Endothelial cell of hepatic sinusoid (primary cell): Measurements from ENCODE around the gene SRCAP.

Source experiments
- in situ Hi-C: cut with HindIII; loops from 2 replicates; pipeline ENCODE4 v1.10.0; 2017; ENCODE audit warnings: low sequenced_read_pairs

Gene SRCAP

DNA sequence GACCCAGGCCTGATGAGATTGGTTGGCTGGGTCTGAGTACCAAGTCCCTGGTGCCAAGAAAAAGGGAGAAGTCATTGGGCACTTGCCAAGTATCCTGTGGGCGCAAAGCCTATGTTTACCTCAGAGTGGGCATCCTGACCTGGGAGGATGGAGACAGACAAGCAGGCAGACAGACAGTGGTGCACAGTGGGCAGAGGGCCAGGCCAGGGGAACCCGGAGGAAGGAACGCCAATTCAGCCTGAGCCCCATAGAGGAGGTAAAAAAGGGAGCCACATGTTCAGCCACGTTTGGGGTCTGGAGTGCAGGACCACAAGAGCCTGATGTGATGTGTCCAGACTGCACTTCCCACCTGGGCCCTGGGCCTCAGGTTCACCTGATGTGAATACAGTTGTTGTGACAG, 54.6 kb downstream of the SRCAP start:
- in situ Hi-C loops, result no loop called here

DNA sequence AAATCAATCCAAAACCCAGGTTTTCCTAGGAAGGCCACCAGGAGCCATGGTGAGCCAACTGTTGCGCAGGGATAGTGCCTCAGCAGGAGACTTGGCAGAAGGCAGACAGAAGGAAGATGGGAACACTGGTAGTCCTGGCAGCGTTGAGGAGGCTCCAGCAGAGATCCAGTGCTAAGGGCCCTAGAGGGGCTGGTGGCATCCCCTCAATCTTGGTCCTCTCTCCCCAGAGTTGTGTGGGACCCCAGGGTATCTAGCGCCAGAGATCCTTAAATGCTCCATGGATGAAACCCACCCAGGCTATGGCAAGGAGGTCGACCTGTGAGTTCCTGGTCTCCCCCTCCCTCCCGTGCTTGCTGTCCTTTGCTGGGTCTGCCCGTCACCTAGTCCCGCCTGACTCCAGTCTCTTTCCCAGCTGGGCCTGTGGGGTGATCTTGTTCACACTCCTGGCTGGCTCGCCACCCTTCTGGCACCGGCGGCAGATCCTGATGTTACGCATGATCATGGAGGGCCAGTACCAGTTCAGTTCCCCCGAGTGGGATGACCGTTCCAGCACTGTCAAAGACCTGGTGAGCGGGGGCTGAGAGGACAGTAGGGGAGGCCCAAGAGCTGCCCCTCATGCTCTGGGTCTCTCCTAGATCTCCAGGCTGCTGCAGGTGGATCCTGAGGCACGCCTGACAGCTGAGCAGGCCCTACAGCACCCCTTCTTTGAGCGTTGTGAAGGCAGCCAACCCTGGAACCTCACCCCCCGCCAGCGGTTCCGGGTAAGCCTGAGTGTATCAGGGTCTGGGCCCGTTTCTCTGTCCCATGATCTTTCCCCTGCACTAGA, 57.2 kb downstream of the SRCAP start:
- in situ Hi-C loops, result no loop called here

DNA sequence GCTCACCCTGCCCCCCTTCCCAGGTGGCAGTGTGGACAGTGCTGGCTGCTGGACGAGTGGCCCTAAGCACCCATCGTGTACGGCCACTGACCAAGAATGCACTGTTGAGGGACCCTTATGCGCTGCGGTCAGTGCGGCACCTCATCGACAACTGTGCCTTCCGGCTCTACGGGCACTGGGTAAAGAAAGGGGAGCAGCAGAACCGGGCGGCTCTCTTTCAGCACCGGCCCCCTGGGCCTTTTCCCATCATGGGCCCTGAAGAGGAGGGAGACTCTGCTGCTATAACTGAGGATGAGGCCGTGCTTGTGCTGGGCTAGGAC, 57.8 kb downstream of the SRCAP start:
- in situ Hi-C loops, result no loop called here

DNA sequence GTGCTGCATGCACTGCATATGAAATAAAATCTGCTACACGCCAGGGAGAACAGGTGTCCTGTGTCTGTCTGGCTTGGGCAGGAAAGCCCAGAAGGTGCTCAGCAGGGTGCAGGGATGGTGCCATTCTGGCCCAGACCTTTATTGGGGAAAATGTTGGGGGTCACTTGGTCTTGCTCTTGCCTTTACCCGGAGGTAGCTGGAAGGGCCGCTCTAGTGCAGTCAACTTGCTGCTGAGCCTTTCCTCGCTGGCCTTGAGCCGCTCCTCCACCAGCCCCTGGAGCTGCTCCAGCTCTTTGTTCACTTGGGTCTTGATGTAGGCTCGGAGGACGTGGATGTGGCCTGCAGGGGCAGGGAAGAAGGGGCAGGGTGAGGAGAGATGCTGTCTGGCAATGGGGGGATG, 58.3 kb downstream of the SRCAP start:
- in situ Hi-C loops, result no loop called here

DNA sequence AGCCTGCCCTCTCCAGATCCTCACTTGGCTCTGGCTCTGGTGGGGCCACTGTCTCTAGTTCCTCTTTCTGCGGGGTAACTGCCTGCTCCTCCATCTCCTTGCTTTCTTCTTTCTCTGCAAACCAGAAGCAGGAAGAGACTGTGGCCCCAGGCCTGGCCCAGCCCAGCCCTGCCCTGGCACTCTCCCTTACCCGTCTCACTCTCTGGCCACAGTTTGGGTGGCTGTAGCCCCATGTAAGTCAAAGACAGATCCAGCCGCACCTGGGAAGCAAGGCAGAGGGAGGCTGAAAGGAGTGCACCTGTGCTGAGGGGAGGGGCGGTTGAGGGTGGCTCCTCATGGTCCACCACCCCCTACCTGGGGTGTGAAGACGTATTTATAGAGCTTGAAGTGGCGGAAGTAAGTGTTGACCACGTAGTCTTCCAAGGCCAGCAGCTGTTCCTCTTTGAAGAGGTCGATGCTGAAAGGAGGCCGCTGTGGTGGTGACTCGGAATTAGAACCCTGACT, 60.1 kb downstream of the SRCAP start:
- in situ Hi-C loops, result no loop called here

DNA sequence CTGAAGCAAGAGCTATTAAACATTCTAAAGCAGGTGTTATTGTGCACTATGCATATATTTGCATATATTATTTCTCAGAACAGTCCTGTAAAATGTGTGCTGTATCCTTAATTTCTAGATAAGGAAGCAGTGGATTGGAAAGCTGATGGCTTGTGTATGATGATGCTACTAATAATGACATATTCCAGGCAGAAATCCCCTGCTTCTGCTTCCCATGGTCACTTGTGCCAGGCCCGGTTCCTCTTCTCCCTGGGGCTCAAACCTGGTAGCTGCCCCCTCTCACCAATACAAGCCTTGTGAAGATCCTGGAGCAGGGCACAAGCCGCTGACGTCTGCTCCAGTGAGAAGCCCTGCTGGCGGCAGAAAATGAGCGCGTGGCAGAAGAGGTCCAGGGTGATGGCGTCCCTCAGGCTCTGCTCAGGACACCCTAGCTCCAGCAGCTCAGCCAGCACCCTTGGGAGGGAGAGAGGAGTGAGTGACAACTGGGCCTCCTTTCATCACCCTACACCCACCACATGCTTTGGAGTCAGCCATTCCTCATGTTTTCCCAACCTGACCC, 61.1 kb downstream of the SRCAP start:
- in situ Hi-C loops, result no loop called here

DNA sequence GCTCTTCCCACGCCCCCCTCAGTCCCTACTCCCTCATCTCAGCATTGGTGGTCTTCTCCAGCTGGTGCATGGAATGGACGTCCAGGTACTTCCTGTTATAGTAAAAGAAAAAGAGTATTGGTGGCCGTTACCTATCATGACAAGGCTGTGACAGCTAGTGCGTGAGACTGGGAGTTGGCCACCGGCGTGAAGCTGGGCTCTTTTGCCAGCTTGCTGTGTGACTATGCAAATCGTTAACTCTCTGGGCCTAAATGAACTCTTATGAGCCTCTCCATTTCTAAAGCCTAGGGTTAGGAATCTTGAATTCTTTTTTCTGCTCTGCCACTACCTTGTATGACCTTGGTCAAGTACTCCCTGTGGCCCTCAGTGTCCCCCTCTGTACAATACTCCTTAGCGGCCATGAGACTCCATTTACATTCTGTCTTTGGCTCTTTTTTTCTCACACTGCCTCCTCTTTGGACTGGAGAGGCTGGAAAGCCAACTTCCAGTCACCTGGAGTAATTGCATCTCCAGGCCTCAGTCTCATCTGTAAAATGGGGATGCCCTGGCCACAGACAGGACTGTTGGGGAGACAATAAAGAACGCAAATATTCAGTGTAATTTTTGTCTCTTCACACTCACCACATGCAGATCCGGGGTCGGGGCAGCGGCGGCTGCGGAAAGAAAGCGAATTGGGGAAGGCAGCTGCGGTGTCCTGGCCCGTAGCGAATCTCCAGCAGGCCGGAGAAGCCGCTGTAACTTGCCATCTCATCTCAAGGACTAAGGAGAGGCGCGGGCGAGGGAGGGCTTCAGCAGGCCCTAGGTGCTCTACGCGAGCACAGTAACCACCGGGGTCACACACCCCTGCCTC, 61.8 kb downstream of the SRCAP start:
- in situ Hi-C loops, result no loop called here

DNA sequence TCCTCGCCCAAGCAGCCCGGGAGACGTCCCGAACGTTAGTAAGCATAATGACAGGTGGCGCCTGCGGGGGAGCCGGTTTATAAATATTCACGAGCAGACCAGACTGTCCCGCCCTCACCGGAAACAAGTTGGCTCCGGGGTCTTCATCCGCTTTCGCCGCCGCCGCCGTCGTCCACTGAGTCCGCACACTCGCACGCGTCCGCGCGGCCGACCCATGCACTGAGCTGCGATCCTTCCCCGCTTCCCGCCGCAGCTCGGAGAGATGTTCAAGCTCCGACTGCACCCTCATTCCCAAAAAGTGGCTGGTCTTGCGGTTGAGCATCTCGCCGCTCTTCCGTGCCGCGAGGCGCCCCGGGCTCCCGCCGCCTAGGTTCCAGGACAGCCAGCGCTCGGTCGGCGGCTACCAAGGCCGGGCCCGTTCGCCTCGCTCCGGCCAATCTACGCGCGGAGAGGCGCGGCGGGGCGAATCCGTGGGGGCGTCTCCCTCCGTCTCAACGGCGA, 62.5 kb downstream of the SRCAP start:
- in situ Hi-C loops, result no loop called here

DNA sequence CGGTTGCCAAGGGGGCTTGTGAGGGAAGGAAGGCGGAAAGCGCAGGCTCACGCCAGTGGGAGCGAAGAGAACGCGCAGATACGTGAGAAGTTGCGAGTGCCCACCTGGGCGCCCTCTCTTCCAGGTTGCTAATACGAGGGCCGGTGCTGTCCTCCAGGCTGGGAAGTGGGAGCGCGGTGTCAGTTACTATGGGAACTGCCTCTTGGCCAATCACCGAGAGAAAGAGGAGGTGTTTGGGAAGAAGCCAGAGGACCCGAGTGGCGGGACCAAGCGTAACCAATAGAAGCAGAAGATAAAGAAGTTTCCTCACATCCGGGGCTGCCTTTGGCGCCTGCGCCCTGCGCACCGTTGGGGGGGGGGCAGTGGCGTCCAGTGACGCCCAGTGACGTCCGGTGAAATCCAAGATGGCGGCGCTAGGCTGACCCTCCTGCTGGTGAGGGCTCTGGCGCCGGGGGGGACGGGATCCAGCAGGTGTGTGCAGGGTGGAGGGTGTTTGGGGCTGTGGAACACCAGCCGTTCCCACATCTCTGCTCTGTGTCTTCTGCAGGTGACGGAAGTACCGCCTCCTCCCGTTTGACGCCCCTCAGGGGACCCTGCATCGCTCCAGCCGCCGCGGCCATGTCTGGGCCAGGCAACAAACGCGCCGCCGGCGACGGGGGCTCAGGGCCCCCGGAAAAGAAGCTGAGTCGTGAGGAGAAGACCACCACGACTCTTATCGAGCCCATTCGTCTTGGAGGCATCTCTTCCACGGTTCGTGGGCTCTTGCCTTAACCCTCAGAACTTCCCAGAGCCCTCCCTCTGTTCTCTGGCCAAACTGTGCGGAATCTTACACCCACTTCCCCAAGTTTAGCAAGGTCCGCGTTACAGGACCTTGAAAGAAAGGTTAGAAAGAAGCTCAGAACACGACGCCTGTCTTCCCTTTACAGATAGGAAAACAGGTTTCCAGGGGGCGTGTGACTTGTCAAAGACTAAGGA, 63.2 kb downstream of the SRCAP start, which contains the start of the genes CFAP119 and RNF40:
Gene CFAP119 (minus strand): TSS at position 135 of the 975 bp plus-strand sequence. CDS start 314 bp downstream, outside the sequence.
Gene RNF40 (plus strand): TSS at position 395 of the 975 bp plus-strand sequence. CDS start 224 bp downstream, at position 619.
- in situ Hi-C loops, result no loop called here

DNA sequence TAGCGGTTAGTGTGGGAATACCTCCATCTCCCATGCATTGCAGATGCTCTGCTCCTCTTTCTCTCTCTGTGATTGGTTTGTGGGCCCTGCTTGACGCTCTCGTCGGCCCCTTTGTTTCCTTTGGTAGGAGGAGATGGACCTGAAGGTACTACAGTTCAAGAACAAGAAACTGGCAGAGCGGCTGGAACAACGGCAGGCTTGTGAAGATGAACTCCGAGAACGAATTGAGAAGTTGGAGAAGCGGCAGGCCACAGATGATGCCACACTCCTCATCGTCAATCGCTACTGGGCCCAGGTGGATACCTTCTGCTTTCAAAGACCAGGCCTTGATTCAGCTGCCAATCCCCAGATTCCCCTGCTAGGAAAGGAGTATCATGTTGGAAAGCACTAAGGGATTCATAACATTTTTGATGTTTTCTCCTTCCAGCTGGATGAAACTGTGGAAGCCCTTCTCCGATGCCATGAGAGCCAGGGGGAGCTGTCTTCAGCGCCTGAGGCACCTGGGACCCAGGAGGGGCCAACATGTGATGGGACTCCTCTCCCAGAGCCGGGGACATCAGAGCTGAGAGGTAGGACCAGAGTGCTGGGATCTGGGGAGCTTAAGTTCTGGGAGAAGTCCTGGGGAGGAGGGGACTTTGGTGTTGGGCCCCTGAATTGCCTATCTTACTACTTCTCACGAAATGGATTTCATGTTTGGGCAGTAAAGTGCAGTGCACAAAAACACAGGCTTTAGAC, 64.2 kb downstream of the SRCAP start:
- in situ Hi-C loops, result no loop called here

DNA sequence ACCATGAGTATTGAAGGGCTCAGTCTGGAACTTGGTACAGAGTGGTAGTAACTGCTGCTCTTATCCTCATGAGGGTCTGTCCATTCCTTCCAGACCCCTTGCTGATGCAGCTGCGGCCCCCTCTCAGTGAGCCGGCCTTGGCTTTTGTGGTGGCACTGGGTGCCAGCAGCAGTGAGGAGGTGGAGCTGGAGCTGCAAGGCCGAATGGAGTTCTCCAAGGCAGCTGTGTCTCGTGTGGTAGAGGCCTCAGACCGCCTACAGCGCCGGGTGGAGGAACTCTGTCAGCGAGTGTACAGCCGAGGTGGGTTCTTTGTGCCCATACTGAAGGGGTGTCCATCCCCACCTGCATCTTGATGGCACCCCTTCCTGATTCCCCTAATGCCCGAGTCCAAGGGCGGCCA, 65.1 kb downstream of the SRCAP start:
- in situ Hi-C loops, result no loop called here

DNA sequence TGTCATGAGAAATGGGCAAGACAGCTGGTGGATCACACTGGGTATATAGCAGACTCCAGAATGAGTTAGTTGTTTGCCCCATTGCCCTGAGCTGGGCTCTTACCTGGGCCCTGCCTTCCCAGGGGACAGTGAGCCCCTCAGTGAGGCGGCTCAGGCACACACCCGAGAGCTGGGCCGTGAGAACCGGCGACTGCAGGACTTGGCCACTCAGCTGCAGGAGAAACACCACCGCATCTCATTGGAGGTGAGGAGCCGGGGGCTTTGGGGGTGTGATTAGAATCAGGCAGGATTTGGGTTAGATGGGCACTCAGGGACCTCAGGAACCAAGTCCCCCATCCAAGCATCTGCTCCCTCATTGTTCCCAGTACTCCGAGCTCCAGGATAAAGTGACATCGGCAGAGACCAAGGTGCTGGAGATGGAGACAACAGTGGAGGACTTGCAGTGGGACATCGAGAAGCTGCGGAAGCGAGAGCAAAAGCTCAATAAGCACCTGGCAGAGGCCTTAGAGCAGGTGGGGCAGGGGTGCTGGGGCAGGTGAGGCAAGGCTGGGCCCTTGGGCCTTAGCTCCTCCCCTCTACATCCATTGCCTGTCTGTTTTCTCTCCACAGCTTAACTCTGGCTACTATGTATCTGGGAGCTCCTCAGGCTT, 66.0 kb downstream of the SRCAP start:
- in situ Hi-C loops, result no loop called here

DNA sequence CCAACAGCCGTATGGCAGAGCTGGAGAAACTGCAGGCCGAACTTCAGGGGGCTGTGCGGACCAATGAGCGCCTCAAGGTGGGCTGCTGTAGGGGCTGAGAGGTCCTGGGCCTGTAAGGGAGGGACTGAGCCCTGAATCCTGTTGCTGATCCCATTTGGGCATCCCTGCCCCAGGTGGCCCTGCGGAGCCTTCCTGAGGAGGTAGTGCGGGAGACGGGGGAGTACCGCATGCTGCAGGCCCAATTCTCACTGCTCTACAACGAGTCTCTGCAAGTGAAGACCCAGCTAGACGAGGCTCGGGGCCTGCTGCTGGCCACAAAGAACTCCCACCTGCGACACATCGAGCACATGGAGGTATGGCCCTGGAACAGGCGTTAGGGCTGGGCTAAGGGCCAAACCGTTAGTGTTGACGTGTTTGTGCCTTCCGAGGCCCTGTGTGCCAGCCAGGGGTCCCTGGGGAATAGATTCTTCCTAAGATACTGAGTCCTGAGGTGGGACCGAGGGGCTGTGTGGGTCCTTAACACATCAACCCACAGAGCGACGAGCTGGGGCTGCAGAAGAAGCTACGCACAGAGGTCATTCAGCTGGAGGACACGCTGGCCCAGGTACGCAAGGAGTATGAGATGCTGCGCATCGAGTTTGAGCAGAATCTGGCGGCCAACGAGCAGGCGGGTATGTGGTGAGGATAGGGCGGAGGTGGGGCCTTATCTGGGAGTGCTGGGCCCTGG, 67.4 kb downstream of the SRCAP start:
- in situ Hi-C loops, result no loop called here

DNA sequence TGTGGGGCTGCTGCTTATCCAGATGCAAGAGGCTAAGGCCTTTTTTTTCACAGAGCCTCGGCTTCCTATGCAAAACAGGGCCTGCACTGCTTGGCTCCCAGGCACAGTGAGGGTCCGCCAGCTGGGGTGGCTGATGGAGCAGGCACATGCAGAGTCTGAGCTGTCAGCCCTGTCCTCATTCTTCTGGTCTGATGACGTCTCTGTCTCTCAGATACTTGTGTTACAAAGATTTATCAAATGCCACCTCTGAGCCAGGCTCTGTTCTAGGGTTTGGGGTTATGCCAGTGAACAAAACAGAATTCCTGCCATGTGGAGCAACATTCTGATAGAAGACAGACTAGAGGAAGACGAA, 67.9 kb downstream of the SRCAP start:
- in situ Hi-C loops, result no loop called here

DNA sequence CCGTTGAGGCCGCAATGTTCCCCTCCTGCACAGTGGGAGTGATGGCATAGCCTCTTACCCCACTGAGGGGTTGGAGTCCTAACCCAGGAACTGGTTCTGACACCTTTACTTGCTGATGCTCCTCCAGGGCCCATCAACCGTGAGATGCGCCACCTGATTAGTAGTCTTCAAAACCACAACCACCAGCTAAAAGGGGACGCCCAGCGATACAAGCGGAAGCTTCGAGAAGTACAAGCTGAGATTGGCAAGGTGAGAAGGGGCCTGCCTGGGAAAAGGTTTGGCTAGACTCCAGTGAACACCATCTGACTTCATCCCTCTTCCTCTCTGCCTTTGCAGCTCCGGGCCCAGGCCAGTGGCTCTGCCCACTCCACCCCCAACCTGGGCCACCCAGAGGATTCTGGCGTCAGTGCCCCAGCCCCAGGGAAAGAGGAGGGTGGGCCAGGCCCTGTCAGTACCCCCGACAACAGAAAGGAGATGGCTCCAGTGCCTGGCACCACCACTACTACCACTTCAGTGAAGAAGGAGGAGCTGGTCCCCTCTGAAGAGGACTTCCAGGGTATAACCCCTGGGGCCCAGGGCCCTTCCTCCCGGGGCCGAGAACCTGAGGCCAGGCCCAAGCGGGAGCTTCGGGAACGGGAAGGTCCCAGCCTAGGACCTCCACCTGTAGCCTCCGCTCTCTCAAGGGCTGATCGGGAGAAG, 68.9 kb downstream of the SRCAP start:
- in situ Hi-C loops, result no loop called here

DNA sequence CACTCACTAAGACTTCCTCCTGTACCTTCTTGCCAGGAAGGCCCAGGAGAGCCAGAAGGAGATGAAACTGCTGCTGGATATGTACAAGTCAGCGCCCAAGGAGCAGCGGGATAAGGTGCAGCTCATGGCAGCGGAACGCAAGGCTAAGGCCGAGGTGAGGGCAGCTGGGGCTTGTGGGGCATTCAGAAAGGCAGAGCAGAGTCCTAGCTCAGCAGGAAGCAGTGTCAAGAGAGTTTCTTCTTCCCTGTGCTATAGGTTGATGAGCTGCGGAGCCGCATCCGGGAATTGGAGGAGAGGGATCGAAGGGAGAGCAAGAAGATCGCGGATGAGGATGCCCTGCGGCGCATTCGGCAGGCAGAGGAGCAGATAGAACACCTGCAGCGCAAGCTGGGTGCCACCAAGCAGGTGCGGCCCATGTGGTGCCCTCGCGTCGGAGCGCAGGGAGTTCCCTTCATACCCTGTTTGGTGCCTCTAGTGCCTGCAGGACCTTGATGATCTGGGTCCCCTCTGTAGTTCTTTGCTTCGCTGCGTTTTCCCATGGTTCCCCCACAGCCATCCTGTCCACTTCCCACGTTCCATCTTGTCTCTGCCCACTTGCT, 69.7 kb downstream of the SRCAP start:
- in situ Hi-C loops, result no loop called here

DNA sequence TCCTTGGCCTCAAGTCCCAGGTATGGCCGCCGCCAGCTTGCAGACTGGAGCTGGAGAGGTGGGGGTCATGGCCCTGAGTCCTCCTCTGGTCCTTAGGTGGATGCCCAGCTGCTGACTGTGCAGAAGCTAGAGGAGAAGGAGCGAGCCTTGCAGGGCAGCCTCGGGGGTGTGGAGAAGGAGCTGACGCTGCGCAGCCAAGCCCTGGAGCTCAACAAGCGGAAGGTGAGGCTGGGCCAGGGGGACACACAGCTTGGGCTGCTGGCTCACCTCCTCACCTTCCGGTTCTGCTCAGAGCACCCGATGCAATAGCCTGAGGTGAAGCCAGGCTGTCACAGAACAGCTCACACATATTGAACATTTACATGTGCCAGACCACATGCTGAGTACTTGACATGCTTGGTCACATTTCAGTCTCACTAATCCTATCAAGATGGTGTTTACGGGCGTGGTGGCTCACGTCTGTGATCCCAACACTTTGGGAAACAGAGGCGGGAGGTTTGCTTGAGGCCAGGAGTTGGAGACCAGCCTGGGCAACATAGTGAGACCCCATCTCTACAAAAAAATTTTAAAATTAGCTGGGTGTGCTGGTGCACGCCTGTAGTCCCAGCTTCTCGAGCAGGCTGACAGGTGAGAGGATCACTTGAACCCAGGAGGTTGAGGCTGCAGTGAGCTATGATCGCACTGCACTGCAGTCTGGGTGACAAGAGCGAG, 70.6 kb downstream of the SRCAP start:
- in situ Hi-C loops, result loop anchor here (5.0 kb wide), 1 partner anchor 108 kb away; no protein-coding TSS in a partner anchor
